Uterus (tissue), 4 donors: ENCODE results near the gene RASAL2. TPM values are rescaled to one million over a fixed set of nuclear protein-coding genes. Genes with fewer than 3 reads are reported as not detected.

ENCODE experiments used
- DNase-seq, 2 donors: peaks; one replicate each; pipeline ENCODE4 v3.0.0-alpha.2; 2019 to 2020
- H3K27ac ChIP-seq, 2 donors: fragments of 200-600 bp; sonication (generic); 1 replicate in 1 of 2; 2 replicates in 1 of 2; pipeline ENCODE4 v1.5.1; 2016 to 2018
- H3K27me3 ChIP-seq, 2 donors: fragments of 200-600 bp; sonication (generic); one replicate each; pipeline ENCODE4 v1.5.1; 2018 to 2019; ENCODE audit warnings: control low read depth in 1 of 2
- H3K36me3 ChIP-seq, 2 donors: fragments of 200-600 bp; sonication (generic); one replicate each; pipeline ENCODE4 v1.5.1; 2019; ENCODE audit warnings: control low read depth in 1 of 2
- H3K4me1 ChIP-seq, 2 donors: fragments of 200-600 bp; sonication (generic); one replicate each; pipeline ENCODE4 v1.5.1; 2018 to 2019; ENCODE audit warnings: control low read depth in 1 of 2
- H3K4me3 ChIP-seq, 2 donors: fragments of 200-600 bp; sonication (generic); 1 replicate in 1 of 2; 2 replicates in 1 of 2; pipeline ENCODE4 v1.5.1; 2018 to 2019; ENCODE audit warnings: mild to moderate bottlenecking in 1 of 2
- H3K9me3 ChIP-seq, 2 donors: fragments of 200-600 bp; sonication (generic); one replicate each; pipeline ENCODE4 v1.5.1; 2019; ENCODE audit warnings: control low read depth in 1 of 2
- CTCF ChIP-seq, 4 experiments: fragments of 200-600 bp in 2 of 4; fragments of 450-650 bp in 2 of 4; sonication (generic) in 2 of 4; IDR thresholded peaks; one replicate each; pipeline ENCODE4 v1.5.1; 2016 to 2019; ENCODE audit warnings: antibody characterized with exemption in 4 of 4, mild to moderate bottlenecking in 2 of 4, moderate library complexity in 1 of 4
- POLR2A ChIP-seq, 2 donors: fragments of 450-650 bp; IDR thresholded peaks; one replicate each; pipeline ENCODE4 v1.6.1; 2016; ENCODE audit warnings: antibody characterized with exemption in 2 of 2, mild to moderate bottlenecking in 1 of 2, moderate library complexity in 1 of 2
- intact Hi-C: fragments of 100-400 bp; cut with DNase I; formaldehyde crosslinking; loops from one replicate; pipeline ENCODE4 v1.15.1; 2023; ENCODE audit warnings: low total_unique reads
- total RNA-seq, 4 donors: library from RNA; depleted of rRNA in 3 of 4; stranded (reverse); fragments of >200 nt in 3 of 4; gene quantifications; one replicate each; pipeline versions ENCODE4 v1.1.0 to v1.2.4, GENCODE V29; 2014 to 2023
- donor health status: DM: yes; HTN: yes; CAD: no.

Gene RASAL2
- total RNA-seq, 4 donors from 2014 or later, result 10.0 to 42.5 (median 29.8) TPM

DNA sequence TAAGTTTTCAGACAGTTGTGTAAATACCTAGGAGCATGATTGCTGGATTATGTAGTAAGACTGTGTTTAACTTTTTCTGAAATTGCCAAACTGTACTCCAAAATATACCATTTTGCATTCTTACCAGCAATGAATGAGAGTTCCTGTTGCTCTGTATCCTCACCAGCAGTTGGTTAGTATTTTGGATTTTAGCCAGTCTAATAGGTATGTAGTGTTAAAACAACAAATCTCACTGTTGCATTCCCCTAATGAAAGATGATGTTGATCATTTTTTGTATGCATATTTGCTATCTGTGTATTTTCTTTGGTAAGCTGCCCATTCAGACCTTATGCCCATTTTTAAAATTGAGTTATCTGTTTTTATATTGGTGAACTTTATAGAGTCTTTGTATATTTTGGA, 89.9 kb downstream of the RASAL2 start:
- H3K36me3 ChIP-seq, result no peaks in the 10 kb centered on the region
- H3K4me3 ChIP-seq, result no peak overlapping the region
- no peak for TF ChIP-seq POLR2A (IDR thresholded peaks at IDR 0.05)
- TF ChIP-seq CTCF (IDR thresholded peaks at IDR 0.05), result no peak
- no peak overlapping the region for H3K27ac ChIP-seq
- H3K4me1 ChIP-seq, result no peaks in the 10 kb centered on the region
- intact Hi-C loops, result no loop called here
- no peaks in the 10 kb centered on the region for H3K27me3 ChIP-seq
- H3K9me3 ChIP-seq, result no peaks in the 10 kb centered on the region
- DNase-seq, result no peak

DNA sequence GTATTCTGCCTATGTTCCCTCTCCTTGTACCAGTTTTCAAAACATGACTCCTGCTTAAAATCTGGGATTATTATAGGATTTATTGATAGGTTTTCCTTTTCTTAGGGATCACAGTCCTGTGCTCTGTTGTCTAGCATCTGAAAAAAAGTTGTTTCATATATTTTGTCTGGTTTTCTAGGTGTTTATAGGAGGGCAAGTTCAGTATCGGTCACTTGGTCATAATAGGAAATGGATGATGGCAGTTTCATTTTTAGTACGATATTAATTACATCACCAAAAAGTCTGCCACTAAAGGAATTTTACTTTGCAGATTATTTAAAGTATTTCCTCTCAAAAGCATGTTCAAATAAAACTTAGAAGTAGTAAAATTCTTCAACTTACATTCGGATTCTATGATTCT, 94.4 kb downstream of the RASAL2 start:
- intact Hi-C loops, result no loop called here
- Histone ChIP-seq H3K36me3 (no peaks in the 10 kb centered on the region), H3K27ac (no peak overlapping the region), H3K27me3 (no peaks in the 10 kb centered on the region), H3K4me1 (no peaks in the 10 kb centered on the region), H3K9me3 (no peaks in the 10 kb centered on the region), H3K4me3 (no peak overlapping the region)
- TF ChIP-seq POLR2A (IDR thresholded peaks at IDR 0.05), result no peak
- TF ChIP-seq CTCF (IDR thresholded peaks at IDR 0.05), result no peak
- DNase-seq, result no peak

DNA sequence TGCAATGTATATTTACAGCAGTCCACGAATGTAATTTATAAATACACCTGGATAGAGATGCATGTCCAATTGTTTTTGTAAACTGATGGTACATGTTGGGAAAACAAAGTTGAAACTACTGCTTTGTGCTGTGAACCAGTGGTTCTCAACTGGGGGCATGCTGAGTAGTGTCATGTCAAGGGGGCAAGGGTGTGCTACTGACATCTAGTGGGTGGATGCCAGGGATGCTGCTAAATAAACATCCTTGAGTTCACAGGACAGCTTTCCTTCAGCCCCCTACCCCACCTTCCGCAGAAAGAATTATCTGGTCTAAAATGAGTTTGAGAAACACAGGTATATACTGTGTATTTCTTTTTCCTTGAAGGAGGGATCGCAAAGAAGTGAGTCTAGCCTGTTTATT, 95.9 kb downstream of the RASAL2 start:
- no peaks in the 10 kb centered on the region for H3K36me3 ChIP-seq
- intact Hi-C loops, result no loop called here
- no peaks in the 10 kb centered on the region for H3K9me3 ChIP-seq
- H3K27ac ChIP-seq, result no peak overlapping the region
- TF ChIP-seq CTCF (IDR thresholded peaks at IDR 0.05), result peak in 1 of 4 experiments; percentile 22
- TF ChIP-seq POLR2A (IDR thresholded peaks at IDR 0.05), result no peak
- H3K27me3 ChIP-seq, result no peaks in the 10 kb centered on the region
- H3K4me1 ChIP-seq, result no peaks in the 10 kb centered on the region
- no peak overlapping the region for H3K4me3 ChIP-seq
- DNase-seq, result no peak

GRCh38 chr1:178190881-178191280, 97.0 kb downstream of the RASAL2 start:
- DNase-seq, result no peak
- Histone ChIP-seq H3K9me3 (no peaks in the 10 kb centered on the region), H3K4me3 (no peak overlapping the region), H3K4me1 (no peaks in the 10 kb centered on the region), H3K27ac (no peak overlapping the region), H3K27me3 (no peaks in the 10 kb centered on the region), H3K36me3 (no peaks in the 10 kb centered on the region)
- TF ChIP-seq CTCF (IDR thresholded peaks at IDR 0.05), result no peak
- no peak for TF ChIP-seq POLR2A (IDR thresholded peaks at IDR 0.05)
- intact Hi-C loops, result no loop called here

DNA sequence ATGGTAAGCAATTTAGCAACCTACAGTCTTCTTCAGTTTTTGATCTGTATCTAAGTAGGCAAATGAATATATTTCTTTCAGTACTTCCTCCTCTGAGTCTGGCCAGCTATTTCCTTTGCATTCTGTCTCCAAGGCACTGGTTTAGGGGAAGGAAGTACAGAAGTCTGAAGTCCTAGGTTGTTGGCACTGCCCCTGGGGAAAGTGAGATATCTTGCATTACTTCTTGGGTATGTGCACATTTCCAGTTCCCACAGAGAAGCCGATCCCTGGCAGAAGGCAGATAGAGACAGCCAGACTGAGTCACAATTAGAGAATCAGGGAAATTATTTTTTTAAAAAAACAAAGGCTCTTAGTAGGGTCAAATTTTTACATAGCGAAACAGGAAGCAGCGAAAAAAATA, 98.8 kb downstream of the RASAL2 start:
- H3K27ac ChIP-seq, result no peak overlapping the region
- peak in 1 of 2 donors; percentile 20 for DNase-seq
- H3K4me1 ChIP-seq, result no peaks in the 10 kb centered on the region
- no peaks in the 10 kb centered on the region for H3K36me3 ChIP-seq
- no peaks in the 10 kb centered on the region for H3K27me3 ChIP-seq
- intact Hi-C loops, result no loop called here
- no peaks in the 10 kb centered on the region for H3K9me3 ChIP-seq
- H3K4me3 ChIP-seq, result no peak overlapping the region
- TF ChIP-seq POLR2A (IDR thresholded peaks at IDR 0.05) (no peak), CTCF (IDR thresholded peaks at IDR 0.05) (no peak)
